Globus pallidus (tissue), 1 donor: ENCODE data around the gene KCNQ1.

Experiments used
- DNase-seq: peaks from one replicate; pipeline ENCODE4 v3.0.0-alpha.2; 2015; ENCODE audit warnings: low spot score

The KCNQ1 gene

DNA sequence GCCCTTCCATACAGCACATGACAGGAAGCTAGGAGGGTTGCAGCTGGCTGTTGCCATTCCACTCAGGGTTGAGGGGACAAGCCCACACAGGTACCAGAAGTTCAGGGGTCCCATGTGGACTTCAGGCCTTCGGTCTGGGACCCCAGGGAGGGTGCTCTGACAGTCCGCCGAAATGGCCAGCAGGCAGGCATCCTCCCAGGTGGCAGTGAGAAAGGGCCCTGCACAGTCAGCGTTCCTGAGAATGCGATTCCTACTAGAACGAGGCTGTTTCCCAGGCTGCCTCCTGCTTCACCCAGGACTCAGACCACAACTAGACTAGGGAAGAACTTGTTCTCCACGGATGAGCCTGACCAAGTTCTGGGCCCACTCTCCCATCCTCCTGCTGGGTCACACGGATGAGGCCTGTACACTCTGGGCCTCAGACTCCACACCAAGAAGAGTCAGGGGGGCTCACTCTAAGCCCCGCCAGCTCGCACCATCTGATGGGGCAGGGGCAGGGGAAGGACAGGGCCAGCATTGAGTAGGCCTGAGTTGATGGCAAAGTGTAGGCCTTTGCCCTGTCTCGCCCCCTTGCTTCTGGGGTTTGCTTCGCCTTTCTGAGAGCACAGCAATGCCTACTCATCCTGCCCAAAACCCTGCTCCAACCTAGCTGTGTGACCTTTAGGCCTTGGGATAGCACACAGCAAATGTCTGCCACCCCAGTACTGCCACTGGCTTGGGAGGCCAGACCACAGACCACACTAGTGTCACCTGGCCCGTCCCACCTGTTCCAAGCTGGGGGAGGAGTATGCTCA lies 241.0 kb downstream of the KCNQ1 start:
- no peak for DNase-seq

GRCh38 chr11:2686360-2687222 lies 241.8 kb downstream of the KCNQ1 start:
- no peak for DNase-seq

GRCh38 chr11:2687223-2687530 lies 242.4 kb downstream of the KCNQ1 start:
- DNase-seq, result no peak

- no peak for DNase-seq
These were observed 243.0 kb downstream of the KCNQ1 start for GRCh38 chr11:2687782-2688191.

DNA sequence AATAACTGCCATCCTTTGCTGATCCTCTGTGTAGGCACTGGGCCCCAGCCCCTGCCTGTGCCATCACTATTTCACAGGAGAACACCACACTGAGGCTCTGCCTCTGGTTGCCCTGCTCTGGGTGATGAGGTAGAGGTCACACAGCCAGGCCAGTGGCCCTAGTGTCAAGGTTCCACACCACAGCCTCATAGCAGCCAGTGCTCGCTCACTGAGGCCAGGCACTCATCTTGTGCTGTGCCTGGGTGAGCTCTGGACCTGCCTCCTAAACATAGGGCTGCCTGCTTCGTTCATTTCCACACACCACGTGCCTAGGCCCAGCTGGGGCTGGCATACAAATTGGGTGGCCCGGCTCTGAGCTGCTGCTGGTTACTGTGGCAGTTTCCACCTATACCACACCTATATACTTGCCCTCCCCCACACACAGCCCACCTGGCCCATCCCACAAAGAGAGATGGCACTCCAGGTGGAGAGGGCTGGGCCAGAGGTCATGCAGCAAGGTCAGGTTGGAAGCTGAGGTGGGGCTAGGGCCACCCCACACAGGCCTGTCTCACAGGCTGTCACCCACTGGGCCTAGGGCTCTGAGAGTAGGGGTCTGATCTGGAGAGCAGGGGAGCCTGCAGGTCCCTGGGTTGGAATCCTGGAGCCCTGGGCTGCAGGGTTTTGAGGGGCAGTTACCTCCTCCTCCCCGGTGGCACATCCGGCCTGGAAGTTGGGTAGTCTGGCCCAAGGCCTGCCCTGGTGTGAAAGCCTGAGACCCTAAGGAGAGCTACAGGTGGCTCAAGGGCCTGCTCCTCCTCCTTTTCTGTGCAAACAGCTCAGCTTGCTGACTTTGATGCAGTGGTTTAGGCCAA lies 243.8 kb downstream of the KCNQ1 start:
- DNase-seq, result no peak

DNA sequence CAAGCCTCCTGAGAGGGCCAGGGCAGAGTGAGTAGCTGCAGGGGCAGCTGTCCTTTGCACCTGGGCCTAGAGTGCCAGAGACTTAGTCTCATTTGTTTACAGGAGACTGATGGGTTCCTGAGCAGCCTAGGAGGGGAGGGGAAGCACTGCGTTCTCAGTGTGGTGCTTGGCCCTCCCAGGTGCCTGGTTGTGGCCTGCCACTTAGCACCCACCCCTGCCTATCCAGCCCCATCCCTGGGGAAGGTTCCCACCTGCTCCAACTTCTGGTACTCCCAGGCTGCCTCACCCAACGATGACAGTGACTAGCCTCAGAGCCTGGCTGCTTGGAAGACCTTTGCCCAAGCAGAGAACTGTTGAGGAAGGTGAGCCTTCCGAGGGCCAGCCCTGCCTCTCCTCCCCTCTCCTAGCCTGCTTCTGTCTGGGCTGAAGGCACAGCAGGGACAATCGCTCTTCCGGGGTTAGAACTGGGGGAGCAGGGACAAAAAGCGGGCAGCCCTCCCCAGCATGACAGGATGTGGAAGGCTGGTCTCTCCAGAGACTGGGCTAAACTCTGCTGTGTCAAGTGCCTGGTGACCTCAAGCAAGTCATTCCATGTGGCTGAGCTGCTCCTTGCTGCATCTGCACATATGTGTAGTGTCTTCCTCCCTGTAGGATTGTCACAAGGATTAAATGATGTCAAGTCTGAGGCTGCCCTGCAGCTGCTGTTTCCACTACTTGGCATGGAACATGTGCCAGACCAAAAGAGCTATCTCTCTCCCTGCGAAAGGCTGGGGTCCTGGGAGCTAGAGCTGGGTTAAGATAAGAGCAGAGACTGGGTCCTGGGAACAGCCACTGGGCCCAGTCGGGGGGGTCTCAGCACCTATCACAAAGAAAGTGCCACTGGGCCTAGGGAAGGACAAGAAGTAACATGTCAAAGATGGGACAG lies 245.1 kb downstream of the KCNQ1 start:
- DNase-seq, result no peak

DNA sequence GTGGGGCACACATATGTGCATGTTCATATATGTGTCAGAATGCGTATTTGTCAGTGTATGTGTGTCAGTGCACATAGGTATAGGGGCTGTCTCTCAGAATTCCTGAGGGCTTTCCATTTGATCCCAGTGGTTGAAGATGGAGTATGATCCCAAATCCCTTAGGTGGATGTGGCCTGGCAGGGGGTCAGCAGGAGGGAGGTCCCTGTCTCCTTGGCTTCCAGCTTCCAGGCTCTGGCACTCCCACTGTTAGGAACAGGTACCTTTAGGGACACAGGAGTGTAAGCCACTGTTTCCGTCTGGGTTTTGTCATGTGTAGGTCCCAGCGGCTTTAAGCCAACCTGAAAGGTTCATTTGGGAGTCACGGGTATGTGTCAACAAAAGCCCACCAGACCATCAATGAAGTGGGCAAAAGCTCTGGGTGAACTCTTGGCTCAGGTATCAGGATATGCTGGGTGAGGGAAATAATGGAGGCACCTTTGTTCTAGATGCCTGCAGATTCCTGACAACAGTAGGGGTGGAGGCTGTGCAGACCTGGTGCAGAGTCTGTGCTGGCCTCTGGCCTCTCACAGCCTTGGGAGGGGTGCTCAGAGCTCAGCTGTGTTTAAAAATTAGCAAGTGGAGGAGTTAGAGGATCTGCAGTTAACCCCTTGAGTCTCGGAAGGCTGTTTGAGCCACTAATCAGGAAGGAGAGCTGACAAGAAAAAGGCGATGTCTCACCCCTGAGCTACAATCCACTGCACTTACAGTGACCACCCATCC lies 246.0 kb downstream of the KCNQ1 start:
- DNase-seq, result no peak

GRCh38 chr11:2691355-2691761 lies 246.6 kb downstream of the KCNQ1 start:
- DNase-seq, result no peak

DNA sequence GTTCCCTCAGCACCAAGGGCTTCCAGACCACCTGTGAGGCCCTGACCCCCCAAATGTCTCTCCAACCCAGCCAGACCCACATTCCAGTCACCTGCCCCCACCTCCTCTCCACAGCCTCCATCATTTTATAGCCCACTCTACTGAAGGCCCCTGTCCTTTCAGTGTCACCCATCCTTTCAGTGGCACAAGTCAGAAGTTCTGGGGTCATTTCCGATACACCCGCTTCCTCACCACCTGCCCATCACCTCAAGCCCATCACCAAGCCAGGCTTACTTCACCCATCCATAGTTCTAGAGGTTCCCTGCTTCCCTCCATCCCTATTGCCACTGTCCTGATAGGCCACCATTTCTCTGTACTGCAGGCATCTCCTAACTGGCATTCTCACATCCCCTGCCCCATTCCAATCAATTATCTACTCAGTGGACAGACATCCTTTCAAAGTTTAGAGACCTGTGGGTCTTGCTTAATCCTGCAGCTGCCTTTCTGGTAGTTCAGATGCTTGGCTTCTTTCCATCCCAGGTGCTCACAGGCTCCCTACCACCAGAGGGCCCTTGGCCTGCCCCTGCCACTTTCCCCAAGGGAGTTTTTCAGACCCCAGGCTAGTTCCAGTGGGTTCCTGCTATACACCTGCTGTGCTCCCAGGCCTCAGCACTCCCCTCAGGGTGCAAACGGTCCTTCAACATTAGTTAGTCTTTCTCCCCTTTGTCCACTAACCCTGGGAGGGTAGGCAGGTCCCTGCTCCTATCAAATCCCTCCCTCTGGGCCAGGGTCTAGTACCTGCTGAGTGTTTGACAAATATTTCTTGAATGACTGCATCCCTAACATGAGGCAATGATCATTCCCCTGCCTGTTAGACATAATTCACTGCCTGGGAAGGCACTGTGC lies 247.4 kb downstream of the KCNQ1 start:
- DNase-seq, result no peak

- peak; percentile 31 for DNase-seq
These were observed 248.8 kb downstream of the KCNQ1 start for GRCh38 chr11:2693271-2694261.

- DNase-seq, result no peak
These were observed 249.7 kb downstream of the KCNQ1 start for GRCh38 chr11:2694495-2694894.

DNA sequence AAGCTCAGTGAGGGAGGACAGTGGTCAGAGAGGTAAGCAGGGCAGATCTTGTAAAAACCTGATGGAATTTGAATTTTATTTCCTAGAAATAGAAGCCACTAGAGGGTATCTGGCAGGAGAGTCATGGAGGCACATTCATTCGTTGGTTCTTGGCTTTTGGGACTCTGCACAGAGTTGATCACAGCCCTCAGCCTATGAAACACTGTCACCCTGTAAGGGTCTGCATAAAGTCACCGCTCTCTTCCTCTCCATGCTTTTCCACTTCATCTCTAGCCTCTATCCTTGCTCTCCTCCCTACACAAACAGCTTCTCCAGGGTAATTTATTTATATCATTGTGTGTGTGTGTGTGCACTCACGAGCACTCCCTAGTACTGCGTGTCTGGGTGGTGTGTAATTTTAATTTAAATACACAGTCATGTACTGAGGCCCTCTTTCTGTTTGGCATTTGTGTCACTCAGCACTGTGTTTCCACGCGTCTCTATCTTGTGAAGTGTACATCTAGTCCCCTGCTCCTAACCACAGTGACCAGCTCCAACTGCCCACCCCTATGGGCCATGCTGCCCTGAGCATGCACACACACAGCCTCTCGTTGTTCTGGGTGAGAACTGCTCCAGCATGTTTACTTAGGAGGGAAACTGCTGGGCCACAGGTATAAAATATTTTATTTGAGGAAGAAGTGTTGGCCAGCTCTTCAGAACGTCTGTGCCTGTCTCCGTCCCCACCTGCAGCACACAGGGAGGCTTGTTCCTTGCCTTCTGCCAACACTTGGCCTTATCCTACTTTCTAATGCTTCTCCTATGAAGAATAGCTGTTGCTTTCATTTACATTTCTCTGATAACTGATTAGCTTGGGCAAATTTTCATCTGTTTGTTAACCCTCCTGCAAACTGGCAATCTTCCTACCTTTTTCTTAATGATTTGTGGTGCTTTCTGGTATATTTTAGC lies 250.5 kb downstream of the KCNQ1 start:
- DNase-seq, result no peak

DNA sequence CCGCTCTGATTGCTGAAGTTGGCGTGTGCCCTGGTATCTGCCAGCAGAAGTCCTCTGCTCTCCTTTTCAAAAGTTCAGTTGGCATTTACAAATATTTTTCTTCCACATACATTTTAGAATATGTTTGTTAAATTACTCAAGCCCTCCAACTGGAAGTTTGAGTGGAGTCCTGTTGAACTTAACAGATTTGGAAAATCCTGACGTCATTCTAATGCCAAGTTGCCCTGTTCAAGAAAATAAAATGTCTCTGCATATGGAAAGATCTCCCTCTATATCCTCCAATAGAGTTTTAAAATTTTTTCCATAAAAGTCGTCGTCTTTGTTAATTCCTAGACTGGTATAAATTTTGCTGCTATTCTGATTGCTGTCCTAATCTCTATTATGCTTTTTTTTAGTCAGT lies 251.6 kb downstream of the KCNQ1 start:
- no peak for DNase-seq

GRCh38 chr11:2697866-2698265 lies 253.1 kb downstream of the KCNQ1 start:
- no peak for DNase-seq

DNA sequence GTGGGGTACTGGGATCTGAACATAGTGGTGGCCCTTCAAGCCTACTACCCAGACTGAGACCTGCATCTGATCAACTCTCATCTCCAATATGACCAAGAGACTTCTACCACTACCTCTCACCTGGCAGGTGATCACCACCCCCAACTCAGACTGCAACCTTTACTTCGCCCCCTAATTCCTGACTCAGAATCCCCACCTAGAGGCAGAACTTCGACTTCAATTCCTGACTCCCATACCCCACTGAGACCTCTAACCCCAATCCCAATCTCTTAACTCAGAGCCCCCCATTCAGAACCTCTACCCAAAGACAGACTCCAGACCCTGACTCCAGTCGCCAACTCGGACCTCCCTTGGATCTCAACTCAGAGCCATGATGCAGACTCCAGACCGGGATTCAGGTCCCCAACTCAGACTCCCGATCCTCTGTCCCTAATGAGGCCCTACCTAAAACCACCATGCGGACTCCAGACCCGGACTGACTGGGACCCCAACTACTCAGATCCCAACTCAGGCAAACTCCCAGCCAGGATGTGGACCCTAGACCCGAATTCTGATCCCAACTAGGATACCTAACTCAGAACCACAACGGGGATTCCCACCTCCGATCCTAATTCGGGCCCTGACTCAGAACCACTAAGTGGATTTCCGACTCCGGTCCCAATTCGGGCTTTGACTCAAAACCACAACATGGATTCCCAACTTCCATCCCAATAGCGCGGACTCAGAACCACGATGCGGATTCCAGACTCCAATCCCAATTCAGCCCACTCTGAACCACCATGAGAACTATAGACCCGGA lies 253.8 kb downstream of the KCNQ1 start:
- DNase-seq, result no peak

- DNase-seq, result no peak
These were observed 254.3 kb downstream of the KCNQ1 start for GRCh38 chr11:2699185-2699530.
